ENCODE measurements around the gene LRCH3. TPM values are rescaled to one million over a fixed set of nuclear protein-coding genes. Genes with fewer than 3 reads are reported as not detected.

LRCH3 gene
- total and polyA plus RNA-seq, 2 of the 13 experiments (the other 11 are each of a cell fraction or from before 2014, with no cell fraction given) = 25.5 to 103 TPM

DNA sequence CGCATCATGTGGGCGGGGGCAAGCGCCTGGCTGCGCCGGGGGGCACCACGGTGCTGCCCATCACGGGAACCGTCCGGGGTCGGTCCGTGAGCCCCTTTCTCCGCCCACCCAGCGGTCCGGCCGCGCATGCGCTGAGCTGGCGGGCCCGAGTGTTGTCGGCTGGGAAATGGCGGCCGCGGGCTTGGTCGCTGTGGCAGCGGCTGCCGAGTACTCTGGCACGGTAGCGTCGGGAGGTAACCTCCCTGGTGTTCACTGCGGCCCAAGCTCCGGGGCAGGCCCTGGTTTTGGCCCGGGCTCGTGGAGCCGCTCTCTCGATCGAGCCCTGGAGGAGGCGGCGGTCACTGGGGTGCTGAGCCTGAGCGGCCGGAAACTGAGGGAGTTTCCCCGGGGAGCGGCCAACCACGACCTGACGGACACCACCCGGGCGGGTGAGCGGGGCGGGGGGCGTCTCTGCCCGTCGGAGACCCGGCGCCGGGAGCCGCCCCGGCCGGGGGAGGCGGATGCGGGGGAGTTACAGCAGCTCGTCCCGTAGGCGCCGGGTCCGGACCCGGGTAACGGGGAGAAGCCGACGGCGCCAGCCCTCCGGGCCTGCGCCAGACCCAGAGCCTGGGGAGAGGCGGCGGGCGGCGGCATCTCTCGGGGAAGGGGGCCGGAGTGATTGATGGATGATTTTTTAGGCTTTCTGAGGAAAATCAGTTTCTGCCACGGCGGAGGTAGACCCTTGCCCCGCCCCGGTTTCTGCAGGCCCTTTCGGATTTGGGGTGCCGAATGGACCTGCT lies at the start of gene LRCH3 (continued):
- 0 out of 2 replicates have a peak, but pooled peaks have one; percentile 24 for TF ChIP-seq JUND (CRISPR knock-in tag; IDR thresholded peaks at IDR 0.05)
- TF ChIP-seq, protein P1, sequence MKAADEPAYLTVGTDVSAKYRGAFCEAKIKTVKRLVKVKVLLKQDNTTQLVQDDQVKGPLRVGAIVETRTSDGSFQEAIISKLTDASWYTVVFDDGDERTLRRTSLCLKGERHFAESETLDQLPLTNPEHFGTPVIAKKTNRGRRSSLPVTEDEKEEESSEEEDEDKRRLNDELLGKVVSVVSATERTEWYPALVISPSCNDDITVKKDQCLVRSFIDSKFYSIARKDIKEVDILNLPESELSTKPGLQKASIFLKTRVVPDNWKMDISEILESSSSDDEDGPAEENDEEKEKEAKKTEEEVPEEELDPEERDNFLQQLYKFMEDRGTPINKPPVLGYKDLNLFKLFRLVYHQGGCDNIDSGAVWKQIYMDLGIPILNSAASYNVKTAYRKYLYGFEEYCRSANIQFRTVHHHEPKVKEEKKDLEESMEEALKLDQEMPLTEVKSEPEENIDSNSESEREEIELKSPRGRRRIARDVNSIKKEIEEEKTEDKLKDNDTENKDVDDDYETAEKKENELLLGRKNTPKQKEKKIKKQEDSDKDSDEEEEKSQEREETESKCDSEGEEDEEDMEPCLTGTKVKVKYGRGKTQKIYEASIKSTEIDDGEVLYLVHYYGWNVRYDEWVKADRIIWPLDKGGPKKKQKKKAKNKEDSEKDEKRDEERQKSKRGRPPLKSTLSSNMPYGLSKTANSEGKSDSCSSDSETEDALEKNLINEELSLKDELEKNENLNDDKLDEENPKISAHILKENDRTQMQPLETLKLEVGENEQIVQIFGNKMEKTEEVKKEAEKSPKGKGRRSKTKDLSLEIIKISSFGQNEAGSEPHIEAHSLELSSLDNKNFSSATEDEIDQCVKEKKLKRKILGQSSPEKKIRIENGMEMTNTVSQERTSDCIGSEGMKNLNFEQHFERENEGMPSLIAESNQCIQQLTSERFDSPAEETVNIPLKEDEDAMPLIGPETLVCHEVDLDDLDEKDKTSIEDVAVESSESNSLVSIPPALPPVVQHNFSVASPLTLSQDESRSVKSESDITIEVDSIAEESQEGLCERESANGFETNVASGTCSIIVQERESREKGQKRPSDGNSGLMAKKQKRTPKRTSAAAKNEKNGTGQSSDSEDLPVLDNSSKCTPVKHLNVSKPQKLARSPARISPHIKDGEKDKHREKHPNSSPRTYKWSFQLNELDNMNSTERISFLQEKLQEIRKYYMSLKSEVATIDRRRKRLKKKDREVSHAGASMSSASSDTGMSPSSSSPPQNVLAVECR (CRISPR knock-in tag; IDR thresholded peaks at IDR 0.05; ENCODE audit: borderline replicate concordance) = peak; percentile 93
- TF ChIP-seq ZNF577 (CRISPR knock-in tag; IDR thresholded peaks at IDR 0.05; ENCODE audit: borderline replicate concordance, low read depth) = no peak
- no peak for TF ChIP-seq SP2 (CRISPR knock-in tag; IDR thresholded peaks at IDR 0.05)
- TF ChIP-seq, protein P2, sequence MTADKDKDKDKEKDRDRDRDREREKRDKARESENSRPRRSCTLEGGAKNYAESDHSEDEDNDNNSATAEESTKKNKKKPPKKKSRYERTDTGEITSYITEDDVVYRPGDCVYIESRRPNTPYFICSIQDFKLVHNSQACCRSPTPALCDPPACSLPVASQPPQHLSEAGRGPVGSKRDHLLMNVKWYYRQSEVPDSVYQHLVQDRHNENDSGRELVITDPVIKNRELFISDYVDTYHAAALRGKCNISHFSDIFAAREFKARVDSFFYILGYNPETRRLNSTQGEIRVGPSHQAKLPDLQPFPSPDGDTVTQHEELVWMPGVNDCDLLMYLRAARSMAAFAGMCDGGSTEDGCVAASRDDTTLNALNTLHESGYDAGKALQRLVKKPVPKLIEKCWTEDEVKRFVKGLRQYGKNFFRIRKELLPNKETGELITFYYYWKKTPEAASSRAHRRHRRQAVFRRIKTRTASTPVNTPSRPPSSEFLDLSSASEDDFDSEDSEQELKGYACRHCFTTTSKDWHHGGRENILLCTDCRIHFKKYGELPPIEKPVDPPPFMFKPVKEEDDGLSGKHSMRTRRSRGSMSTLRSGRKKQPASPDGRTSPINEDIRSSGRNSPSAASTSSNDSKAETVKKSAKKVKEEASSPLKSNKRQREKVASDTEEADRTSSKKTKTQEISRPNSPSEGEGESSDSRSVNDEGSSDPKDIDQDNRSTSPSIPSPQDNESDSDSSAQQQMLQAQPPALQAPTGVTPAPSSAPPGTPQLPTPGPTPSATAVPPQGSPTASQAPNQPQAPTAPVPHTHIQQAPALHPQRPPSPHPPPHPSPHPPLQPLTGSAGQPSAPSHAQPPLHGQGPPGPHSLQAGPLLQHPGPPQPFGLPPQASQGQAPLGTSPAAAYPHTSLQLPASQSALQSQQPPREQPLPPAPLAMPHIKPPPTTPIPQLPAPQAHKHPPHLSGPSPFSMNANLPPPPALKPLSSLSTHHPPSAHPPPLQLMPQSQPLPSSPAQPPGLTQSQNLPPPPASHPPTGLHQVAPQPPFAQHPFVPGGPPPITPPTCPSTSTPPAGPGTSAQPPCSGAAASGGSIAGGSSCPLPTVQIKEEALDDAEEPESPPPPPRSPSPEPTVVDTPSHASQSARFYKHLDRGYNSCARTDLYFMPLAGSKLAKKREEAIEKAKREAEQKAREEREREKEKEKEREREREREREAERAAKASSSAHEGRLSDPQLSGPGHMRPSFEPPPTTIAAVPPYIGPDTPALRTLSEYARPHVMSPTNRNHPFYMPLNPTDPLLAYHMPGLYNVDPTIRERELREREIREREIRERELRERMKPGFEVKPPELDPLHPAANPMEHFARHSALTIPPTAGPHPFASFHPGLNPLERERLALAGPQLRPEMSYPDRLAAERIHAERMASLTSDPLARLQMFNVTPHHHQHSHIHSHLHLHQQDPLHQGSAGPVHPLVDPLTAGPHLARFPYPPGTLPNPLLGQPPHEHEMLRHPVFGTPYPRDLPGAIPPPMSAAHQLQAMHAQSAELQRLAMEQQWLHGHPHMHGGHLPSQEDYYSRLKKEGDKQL (CRISPR knock-in tag; IDR thresholded peaks at IDR 0.05; ENCODE audit: low read depth) = no peak
- TF ChIP-seq KLF6 (CRISPR knock-in tag; IDR thresholded peaks at IDR 0.05) = 0 out of 2 replicates have a peak, but pooled peaks have one; percentile 76
- peak; percentile 61; the same call in 1 of the 2 replicates for TF ChIP-seq ZBTB1 (CRISPR knock-in tag; IDR thresholded peaks at IDR 0.05; ENCODE audit: borderline replicate concordance)
- peak; percentile 88; the same call in 1 of the 2 replicates for TF ChIP-seq IRF2 (CRISPR knock-in tag; IDR thresholded peaks at IDR 0.05)
- TF ChIP-seq NR2F6 (IDR thresholded peaks at IDR 0.05) = no peak
- peak; percentile 39; the same call in 1 of the 2 replicates for TF ChIP-seq NR2F6 (CRISPR knock-in tag; IDR thresholded peaks at IDR 0.05)
- no peak for TF ChIP-seq PLRG1 (conservative IDR thresholded peaks at IDR 0.05)
- TF ChIP-seq ADNP (CRISPR knock-in tag; IDR thresholded peaks at IDR 0.05) = no peak
- TF ChIP-seq GABPA (IDR thresholded peaks at IDR 0.05; ENCODE audit: low read depth, low read length) = no peak; the same call in 1 of the 2 replicates
- peak; percentile 13; the same call in 1 of the 2 replicates for TF ChIP-seq GABPA (CRISPR knock-in tag; IDR thresholded peaks at IDR 0.05; ENCODE audit: low read depth)
- TF ChIP-seq GTF2F1 (IDR thresholded peaks at IDR 0.05; ENCODE audit: low read length) = no peak
- TF ChIP-seq NFYC (CRISPR knock-in tag; IDR thresholded peaks at IDR 0.05) = no peak
- TF ChIP-seq CHD2 (IDR thresholded peaks at IDR 0.05; ENCODE audit: low read depth, low read length) = no peak
- peak; percentile 54; the same call in 1 of the 2 replicates for TF ChIP-seq NR2C2 (CRISPR knock-in tag; IDR thresholded peaks at IDR 0.05; ENCODE audit: borderline replicate concordance)
- TF ChIP-seq ZSCAN21 (CRISPR knock-in tag; IDR thresholded peaks at IDR 0.05; ENCODE audit: borderline replicate concordance) = peak; percentile 73; the same call in 1 of the 2 replicates
- TF ChIP-seq NCOA5 (CRISPR knock-in tag; IDR thresholded peaks at IDR 0.05) = no peak
- TF ChIP-seq ZSCAN25 (CRISPR knock-in tag; IDR thresholded peaks at IDR 0.05) = peak; percentile 77
- TF ChIP-seq ZNF382 (CRISPR knock-in tag; IDR thresholded peaks at IDR 0.05; ENCODE audit: borderline replicate concordance) = no peak
- TF ChIP-seq ATRX (CRISPR knock-in tag; IDR thresholded peaks at IDR 0.05; ENCODE audit: borderline replicate concordance) = no peak
